HG02759 (cell line): Measurements from ENCODE around the gene POLK.
"Not testable (repeated sequence)": the region's sequence is repeated elsewhere in the genome, so short reads cannot be mapped to it uniquely, and the experiment has no call there.

Source experiments
- ATAC-seq: cut with Tn5 transposase; IDR thresholded peaks from one replicate; pipeline ENCODE4 v1.9.1; 2021; ENCODE audit warnings: mild to moderate bottlenecking, moderate library complexity; ENCODE audit not compliant: unreplicated experiment

The POLK gene

DNA sequence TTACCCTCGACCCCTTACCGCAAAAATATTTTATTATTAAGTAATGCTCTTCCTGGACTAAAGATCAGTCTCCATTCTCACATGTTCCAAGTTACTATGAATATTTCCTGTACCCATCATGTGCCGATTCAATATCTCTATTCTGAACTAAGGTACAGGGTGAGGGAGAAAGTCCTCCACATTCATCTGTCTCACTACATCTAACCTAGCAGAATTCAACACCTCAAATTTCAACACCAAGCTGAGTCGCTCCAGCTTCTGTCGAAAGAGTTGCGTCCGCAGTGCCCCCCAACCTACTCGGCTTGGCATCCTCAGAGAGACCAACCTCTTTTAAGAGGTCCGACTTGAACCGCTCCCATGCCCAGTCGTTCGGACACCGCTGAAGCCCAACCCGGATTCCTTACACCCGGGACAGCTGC is 1.3 kb upstream of the POLK start:
- peak; percentile 2 for ATAC-seq

DNA sequence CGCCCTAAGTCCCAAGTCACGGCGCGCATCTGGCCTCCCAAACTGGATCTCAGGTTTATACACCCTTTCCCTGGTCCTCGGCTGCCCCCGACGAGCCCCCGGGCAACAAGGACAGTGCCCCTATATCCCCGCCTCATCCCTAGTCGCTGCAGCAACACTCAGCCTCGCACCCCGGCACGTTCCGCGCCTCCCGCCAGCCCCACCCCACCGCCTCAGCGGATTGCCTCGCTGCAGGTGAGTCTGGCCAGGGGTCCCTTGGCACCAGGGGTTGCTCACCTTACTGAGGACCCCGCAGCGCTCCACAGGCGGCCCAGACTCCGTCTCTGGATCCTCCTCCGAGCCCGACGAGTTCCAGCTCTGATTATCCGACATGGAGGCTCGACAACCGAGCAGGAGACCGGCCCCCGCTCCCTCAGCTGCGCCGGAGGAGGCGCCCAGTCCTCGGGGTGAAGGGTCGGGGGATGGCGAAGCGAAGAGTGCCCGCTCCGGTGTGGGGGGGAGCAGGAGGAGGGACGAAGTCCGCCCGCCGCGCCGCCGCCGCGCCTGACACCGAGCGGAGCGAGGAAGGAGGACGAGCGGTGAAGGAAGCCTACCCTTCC is 756 bp upstream of the POLK start:
- peak; percentile 30 for ATAC-seq

DNA sequence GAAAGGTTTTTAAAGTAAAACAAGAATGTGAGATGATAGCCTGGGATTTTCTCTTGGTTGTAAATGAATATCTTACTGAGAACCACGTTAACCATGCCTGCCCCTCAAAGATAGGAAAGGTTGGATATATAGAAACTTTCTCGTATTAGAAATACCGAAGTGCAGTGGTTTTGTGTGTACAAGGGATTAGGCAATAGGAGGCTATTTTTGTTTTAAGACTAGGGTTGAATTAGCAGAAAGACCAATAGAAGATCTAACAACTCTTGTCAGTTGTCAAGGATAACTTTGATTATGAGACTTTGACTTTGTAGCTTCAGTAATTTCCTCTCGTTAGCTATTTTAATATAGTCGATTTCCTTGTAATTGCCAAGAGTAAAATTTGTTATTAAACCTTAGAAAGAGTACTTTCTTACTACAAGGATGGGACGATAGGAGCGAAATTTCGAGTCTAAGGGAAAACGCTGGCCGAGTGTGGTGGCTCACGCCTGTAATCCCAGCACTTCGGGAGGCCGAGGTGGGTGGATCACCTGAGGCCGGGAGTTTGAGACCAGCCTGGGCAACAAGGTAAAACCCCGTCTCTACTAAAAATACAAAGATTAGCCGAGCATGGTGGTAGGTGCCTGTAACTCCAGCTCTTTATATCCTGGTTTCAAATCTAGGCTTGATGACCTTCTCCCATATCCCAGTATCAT is 838 bp downstream of the POLK start:
- ATAC-seq: no peak

DNA sequence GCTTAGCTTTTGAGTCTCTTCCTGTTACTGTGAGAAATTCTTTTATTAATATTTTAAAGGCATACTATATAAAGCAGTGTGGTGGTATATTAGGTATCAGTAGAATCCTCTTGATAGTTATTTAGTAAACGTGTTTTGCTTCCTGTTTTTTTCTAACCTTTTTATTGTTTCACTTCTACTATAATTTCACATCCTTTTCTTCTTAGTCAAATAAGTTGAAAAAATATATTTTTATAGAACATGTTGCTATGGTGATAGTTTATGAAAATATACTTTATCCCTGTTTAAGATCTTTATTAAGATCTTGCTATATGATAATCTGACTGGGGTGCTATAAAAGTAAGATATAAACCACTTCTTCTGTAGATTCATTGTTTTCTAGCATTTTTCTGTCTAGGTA is 2.1 kb downstream of the POLK start:
- no peak for ATAC-seq

DNA sequence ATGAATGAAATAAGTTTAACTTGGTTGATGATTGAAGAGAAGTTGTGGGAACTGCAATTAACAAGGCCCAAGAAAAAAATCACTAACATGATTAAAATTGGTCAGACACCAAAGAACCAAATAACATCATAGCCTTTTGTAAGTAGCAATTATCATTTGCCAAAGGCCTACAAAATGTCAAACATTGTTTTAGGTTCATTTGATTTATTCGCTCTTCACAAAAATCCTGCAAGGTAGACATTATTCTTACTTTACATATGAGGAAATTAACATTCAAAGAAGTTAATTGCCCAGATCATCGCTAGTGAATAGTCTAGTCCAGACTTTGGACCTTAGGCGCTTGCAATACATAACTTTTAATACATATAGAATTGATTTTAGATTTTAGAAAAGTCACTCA is 2.6 kb downstream of the POLK start:
- ATAC-seq: no peak

DNA sequence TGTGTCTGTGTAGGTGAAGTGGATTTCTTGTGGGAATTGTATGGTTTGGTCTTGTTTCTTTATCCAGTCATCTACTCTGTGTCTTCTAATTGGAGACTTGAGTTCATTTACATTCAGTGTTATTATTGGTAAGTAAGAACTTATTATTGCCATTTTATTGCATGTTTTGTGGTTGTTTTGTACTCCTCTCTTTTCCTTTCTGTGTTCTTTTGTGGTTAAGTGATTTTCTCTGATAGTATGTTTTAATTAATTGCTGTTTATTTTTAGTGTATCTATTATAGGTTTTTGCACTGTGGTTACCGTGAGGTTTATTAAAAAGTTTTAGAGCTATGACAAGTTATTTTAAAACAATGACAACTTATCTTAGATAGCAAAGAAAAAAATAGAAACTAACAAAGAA is 8.1 kb downstream of the POLK start:
- ATAC-seq: no peak

DNA sequence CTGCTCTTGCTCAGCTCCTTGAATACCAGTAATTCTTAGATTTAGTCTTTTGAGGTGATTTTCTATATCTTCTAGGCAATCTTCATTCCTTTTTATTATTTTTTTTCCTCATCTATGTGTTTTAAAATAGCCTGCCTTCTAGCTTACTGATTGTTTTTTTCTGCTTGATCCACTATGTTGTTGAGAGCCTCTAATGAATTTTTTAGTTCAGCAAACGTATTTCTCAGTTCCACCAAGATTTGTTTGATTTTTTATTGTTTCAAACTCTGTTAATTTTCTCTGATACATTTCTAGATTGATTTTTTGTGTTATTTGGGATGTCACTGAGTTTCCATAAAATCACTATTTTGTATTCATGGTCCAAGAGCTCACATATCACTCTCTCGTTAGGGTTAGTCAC is 9.5 kb downstream of the POLK start:
- ATAC-seq: no peak

DNA sequence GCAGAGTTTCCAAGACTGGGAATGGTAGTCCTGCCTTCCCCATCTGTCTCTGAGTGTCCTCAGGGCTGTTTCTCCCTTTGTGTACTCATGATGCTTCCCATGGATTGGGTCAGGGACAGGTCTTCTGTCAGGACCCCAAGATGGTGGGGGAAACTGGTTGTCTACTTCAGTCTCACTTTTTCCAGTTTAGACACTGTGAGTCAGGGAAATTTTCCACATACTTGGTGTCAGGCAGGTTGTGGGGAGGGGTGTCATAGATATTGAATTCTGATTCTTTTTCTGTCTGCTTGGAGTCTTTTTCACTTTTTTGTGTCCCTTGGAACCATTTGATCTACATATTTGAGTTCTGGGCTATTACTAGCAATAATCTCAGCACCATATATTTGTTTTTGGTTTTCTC is 10.3 kb downstream of the POLK start:
- ATAC-seq: no peak

DNA sequence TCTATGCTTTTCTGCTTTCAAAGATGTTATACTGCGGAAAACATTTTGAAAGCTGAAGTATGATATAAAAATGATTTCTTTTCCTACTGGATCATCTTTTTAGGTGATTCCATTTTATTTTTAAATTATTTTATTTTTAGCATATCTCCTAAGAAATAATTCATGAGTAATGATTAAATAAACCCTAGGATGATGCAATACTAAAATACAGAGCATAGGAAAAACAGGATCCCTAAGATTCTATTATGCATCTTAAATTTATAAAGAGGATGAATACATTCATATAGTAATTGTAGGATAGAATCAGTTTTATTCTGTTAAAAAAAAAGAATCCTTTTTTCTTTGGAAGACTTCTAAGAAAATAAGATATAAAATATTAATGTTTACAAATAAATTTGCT is 10.9 kb downstream of the POLK start:
- no peak for ATAC-seq

DNA sequence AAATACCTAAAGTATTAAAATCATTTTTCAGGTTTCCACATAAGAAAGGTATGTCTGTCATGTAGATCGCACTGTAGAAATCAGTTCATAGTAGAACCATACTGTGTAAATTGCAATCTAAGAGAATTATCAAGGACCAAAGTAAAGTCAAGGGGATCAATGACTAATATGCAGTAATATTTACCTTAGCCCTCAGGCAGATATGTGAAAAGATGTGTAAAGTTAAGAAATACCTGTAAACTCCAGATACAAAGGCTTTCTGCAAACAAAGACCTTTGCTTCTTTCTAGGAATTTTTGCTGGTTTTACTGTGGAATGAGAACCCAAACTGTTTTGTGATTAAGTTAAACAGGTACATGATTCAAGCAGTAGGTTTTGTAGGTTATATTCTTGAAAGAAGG is 11.6 kb downstream of the POLK start:
- ATAC-seq: no peak

DNA sequence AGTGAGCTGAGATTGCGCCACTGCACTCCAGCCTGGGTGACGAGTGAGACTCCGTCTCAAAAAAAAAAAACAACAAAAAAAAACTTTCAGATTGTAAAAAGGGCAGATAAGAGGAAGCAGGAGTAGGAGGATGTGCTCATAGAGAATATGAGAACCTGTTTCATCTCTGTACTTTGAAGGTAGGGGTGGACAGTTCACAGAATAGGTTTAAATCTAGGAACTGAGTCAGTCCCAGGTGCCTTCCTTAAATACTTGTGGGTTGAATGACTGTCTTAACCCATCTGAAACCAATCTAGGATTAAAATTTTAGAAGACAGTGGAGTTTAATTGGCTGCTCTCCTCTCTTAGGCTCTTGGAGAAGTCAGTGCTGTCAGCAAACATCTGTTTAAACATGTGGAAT is 12.4 kb downstream of the POLK start:
- peak; percentile 96 for ATAC-seq

DNA sequence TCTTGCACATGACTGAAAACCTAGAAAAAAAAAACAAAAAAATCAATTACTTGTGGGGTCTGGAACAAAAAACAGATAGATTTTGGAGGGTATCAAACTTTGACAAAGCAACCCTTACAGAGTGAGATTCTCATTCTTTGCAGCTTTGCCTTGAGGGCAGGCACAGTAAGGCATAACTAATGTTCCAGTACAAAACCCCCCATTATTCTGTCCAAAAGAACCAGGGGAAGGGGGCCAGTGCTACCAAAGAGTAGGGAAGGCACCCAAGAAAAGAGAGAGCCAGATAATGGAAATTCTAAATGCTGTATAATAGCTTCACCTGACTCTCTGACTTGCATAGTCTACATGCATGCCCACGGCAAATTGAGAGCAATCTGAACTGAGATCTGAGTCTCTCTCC is 12.9 kb downstream of the POLK start:
- no peak for ATAC-seq

DNA sequence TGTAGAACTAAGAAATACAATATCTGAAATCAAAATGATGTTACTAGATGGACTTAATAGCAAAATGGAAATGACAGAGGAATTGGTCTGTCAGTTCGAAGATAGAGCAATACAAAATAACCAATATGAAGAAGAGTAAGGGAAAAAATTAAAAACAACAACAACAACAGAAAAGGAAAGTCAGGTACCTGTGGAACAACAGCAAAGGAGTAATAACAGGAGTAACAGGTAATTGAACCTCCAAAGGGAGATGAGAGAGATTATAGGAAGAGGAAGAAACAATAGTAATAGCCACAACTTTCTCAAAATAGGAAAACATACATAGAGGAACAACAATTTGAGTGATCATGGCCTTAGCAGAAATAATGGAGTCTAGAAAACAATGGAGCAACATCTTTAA is 13.7 kb downstream of the POLK start:
- no peak for ATAC-seq

DNA sequence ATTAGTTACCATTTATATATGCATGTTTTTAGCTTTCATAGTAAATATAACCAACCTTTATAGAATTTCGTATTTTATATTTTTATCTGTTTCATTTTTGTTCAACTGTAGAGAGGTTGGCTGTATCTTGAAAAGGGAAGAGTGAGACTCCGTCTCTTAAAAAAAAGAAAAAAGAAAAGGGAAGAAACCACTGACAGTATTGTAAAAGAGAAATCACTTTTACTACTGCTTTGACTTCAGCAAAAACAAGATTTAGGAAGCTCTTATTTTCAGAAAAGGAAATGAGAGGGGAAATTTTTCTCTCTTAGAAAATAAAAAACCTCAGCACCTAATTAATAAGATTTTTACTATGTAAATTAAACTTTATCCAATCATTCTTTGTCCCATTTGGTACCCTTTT is 14.4 kb downstream of the POLK start:
- no peak for ATAC-seq

DNA sequence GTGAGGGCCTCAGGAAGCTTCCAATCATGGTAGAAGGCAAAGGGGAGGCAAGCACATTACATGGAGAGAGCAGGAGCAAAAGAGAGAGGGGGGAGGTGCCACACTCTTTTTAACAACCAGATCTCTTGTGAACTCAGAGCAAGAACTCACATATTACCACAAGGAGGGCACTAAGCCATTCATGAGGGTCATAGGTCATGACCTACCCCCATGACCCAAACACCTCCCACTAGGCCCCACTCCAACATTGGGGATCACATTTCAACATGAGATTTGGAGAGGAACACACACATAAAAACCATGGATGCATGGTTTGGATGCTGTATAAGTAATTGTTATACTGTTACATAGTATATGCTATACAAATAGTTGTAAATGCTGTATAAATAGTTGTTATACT is 17.5 kb downstream of the POLK start:
- no peak for ATAC-seq

DNA sequence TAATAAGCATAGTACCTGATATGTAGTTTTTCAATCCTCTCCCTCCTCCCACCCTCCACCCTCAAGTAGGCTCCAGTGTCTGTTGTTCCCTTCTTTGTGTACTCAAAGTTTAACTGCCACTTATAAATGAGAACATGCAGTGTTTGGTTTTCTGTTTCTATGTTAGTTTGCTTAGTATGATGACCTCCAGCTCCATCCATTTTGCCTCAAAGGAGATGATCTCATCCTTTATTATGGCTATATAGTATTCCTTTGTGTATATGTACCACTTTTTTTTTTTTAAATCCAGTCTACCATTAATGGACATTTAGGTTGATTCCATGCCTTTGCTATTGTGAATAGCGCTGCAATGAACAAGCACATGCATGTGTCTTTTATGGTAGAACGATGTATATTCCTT is 20.5 kb downstream of the POLK start:
- no peak for ATAC-seq

DNA sequence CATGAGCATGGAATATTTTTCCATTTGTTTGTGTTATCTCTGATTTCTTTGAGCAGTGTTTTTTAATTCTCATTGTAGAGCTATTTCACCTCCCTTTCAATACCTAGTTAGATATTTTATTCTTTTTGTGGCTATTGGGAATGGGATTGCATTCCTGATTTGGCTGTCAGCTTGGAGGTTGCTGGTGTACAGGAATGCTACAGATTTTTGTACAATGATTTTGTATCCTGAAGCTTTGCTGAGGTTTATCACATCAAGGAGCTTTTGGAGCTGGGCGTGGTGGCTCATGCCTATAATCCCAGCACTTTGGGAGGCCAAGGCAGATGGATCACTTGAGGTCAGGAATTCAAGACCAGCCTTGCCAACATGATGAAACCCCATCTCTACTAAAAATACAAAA is 22.0 kb downstream of the POLK start:
- not testable (repeated sequence) for ATAC-seq

DNA sequence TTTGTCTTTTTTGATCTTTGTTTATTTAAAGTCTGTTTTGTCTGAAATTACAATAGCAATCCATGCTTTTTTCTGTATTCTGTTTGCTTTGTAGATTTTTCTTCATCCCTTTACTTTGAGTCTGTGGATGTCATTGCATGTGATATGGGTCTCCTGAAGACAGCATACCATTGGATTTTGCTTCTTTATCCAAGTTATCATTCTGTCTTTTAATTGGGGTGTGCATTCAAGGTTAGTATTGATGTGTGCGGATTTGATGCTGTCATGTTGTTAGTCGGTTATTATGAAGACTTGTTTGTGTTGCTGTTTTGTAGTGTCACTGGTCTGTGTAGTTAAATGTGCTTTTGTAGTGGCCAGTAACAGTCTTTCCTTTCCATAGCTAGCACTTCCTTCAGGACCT is 23.0 kb downstream of the POLK start:
- no peak for ATAC-seq

DNA sequence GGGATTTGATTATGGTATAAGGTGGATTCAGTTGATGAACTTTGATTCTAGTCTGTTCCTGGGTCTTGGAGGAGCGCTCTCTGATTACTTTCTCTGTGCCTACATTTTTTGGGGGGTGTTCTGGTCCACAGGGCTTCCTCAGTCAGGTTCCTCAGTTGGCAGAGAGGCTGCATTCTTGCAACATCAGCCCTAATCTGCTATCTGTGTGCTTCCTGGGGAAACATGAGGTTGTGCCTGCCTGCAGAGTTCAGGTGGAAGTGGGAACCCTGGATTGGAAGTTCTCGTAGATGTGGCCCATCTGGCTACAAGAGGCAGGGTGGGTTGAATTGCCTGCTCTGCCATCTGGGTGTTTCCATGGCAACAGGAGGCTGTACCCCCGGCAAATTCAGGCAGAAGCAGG is 24.5 kb downstream of the POLK start:
- ATAC-seq: no peak

DNA sequence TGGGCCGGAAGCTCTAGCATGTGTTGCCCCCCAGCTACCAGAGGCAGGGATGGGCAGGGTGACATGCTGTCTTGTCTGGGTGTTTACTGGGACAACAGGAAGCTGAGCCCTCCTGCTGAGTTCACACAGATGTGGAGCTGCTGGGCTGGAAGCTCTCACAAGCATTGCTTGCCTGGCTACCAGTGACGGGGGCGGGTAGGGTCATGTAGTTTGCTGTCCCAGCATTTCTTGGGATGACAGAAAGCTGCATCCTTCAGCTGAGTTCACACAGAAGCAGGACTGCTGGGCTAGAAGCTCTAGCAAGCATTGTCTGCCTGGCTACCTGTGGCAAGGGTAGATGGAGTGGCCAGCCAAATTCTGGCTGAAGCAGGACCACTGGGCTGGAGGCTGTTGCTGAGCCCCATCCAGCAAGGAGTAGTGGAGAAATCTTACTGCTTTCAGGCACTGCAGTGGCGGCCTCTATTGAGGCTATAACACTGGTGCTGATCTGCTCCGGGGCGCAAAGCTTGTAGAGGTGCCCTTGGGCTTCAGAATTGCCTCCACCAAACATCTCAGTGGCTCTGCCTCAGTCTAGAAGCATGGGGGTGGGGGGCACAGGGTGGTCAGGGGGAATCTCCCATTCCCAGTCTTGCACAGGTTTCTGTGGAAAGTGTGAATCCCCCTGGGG is 25.1 kb downstream of the POLK start:
- ATAC-seq: no peak

DNA sequence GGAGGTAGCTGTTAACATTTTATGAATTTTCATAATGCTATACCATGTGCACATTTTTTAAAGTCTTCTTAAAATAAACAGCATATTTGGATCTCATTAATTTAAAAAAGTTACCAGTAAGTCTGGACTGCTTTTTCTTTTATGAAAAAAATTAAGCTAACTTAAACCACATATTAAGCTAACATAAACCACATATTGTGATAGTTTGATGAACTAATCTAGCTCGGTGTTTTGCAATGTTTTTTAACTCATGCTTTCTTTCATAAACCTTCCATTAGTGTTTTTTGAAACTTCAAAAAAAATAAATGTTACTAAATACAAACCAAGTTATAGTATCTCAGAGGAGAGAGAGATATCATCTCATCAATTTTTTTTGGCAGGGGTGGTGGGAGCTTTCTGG is 26.5 kb downstream of the POLK start:
- ATAC-seq: no peak

DNA sequence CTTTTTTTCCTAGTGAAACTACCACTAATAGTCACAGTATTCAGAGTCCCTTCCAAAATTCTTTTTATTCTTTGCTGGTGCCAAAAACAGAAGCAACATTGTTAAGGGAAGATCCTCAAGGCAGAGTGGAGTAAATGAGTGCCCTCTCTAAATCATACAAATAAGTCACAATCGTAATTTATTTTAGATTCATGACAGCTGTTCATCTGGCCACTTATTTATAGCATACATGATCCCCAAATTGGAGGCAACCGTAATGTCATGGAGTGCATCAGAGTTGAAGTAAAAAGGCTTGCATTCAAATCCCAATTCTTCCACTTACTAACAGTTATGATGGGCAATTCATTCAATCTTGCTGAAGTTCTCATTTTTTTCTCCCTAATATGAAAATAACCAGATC is 33.4 kb downstream of the POLK start:
- ATAC-seq: no peak

DNA sequence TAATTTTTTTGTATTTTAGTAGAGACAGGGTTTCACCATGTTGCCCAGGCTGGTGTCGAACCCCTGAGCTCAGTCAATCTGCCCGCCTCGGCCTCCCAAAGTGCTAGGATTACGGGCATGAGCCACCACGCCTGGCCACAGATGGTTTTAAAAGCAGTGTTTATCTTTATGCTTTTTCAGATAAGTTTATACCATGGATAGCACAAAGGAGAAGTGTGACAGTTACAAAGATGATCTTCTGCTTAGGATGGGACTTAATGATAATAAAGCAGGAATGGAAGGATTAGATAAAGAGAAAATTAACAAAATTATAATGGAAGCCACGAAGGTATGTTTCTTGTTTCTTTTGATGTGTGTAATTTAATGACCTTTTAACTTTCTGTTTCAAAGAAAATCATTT is 35.1 kb downstream of the POLK start:
- ATAC-seq: no peak
